ENCODE results near the gene DARS2.
"Not testable (repeated sequence)": the region's sequence is repeated elsewhere in the genome, so short reads cannot be mapped to it uniquely, and the experiment has no call there.

The DARS2 gene

GRCh38 chr1:173862146-173862768, 37.8 kb downstream of the DARS2 start:
- DNase-seq (ENCODE audit: low read depth) = peak; percentile 60

GRCh38 chr1:173862769-173863223, 38.3 kb downstream of the DARS2 start:
- peak; percentile 63 for DNase-seq (ENCODE audit: low read depth)

GRCh38 chr1:173863224-173864161, 39.0 kb downstream of the DARS2 start:
- peak; percentile 34 for DNase-seq (ENCODE audit: low read depth)

GRCh38 chr1:173864179-173864867, 39.9 kb downstream of the DARS2 start:
- DNase-seq (ENCODE audit: low read depth) = peak; percentile 45

- DNase-seq (ENCODE audit: low read depth) = peak; percentile 30
These were observed 41.1 kb downstream of the DARS2 start for GRCh38 chr1:173865468-173866164.

- peak; percentile 35 for DNase-seq (ENCODE audit: low read depth)
These were observed 42.1 kb downstream of the DARS2 start for GRCh38 chr1:173866413-173867115.

GRCh38 chr1:173867141-173867752, 42.8 kb downstream of the DARS2 start:
- no peak for DNase-seq (ENCODE audit: low read depth)

GRCh38 chr1:173867753-173868265, 43.3 kb downstream of the DARS2 start, which contains the start of gene GAS5:
Gene GAS5 (minus strand): TSS chr1:173867989.
- peak; percentile 100 for DNase-seq (ENCODE audit: low read depth)

GRCh38 chr1:173868266-173869020, 44.0 kb downstream of the DARS2 start, which contains the start of gene ZBTB37:
Gene ZBTB37 (plus strand): TSS chr1:173868380. CDS start chr1:173870226, 1,846 bp downstream.
- no peak for DNase-seq (ENCODE audit: low read depth)

GRCh38 chr1:173869021-173869359, 44.5 kb downstream of the DARS2 start:
- no peak for DNase-seq (ENCODE audit: low read depth)

- no peak for DNase-seq (ENCODE audit: low read depth)
These were observed 46.0 kb downstream of the DARS2 start for GRCh38 chr1:173870252-173871075.

- DNase-seq (ENCODE audit: low read depth) = no peak
These were observed 46.6 kb downstream of the DARS2 start for GRCh38 chr1:173871091-173871490.

GRCh38 chr1:173871500-173871899, 47.0 kb downstream of the DARS2 start:
- DNase-seq (ENCODE audit: low read depth) = no peak

GRCh38 chr1:173876732-173877131, 52.3 kb downstream of the DARS2 start:
- DNase-seq (ENCODE audit: low read depth) = no peak

- DNase-seq (ENCODE audit: low read depth) = no peak
These were observed 53.8 kb downstream of the DARS2 start for GRCh38 chr1:173878251-173878650.

GRCh38 chr1:173881117-173881516, 56.6 kb downstream of the DARS2 start:
- DNase-seq (ENCODE audit: low read depth) = not testable (repeated sequence)

- DNase-seq (ENCODE audit: low read depth) = no peak
These were observed 60.2 kb downstream of the DARS2 start for GRCh38 chr1:173884701-173885100.

- no peak for DNase-seq (ENCODE audit: low read depth)
These were observed 62.5 kb downstream of the DARS2 start for GRCh38 chr1:173886746-173887611.
